Neuronal stem cell (in vitro differentiated cells): Measurements from ENCODE around the gene PAK6.

Experiments
- DNase-seq: peaks from one replicate; pipeline ENCODE4 v3.0.0-alpha.2; 2013; ENCODE audit warnings: low spot score
- H2AFZ ChIP-seq: one replicate; pipeline ENCODE4 v1.6.1; 2013; ENCODE audit warnings: mild to moderate bottlenecking, low read length, inconsistent platforms
- H2AK5ac ChIP-seq: 2 replicates; pipeline ENCODE4 v1.6.1; 2013; ENCODE audit warnings: low read depth, mild to moderate bottlenecking, inconsistent platforms, low read length, moderate library complexity, mixed read lengths
- H2BK120ac ChIP-seq: 2 replicates; pipeline ENCODE4 v1.6.1; 2013; ENCODE audit warnings: low read depth, mild to moderate bottlenecking, inconsistent platforms, low read length, moderate library complexity, mixed read lengths
- H2BK12ac ChIP-seq: one replicate; pipeline ENCODE4 v1.6.1; 2013; ENCODE audit warnings: low read length, inconsistent platforms
- H2BK15ac ChIP-seq: 2 replicates; pipeline ENCODE4 v1.6.1; 2013; ENCODE audit warnings: mild to moderate bottlenecking, low read length, inconsistent platforms, mixed read lengths
- H2BK5ac ChIP-seq: one replicate; pipeline ENCODE4 v1.6.1; 2013; ENCODE audit warnings: inconsistent platforms, mild to moderate bottlenecking, low read length, moderate library complexity
- H3K14ac ChIP-seq: one replicate; pipeline ENCODE4 v1.6.1; 2013; ENCODE audit warnings: low read length, inconsistent platforms
- H3K18ac ChIP-seq: 2 replicates; pipeline ENCODE4 v1.6.1; 2013; ENCODE audit warnings: low read length, inconsistent platforms
- H3K23ac ChIP-seq: 2 replicates; pipeline ENCODE4 v1.6.1; 2013; ENCODE audit warnings: low read depth, mild to moderate bottlenecking, mixed read lengths, low read length, inconsistent platforms; ENCODE audit not compliant: poor library complexity
- H3K27ac ChIP-seq: replicated peaks from 3 replicates; pipeline ENCODE4 v1.5.1; 2013; ENCODE audit warnings: low read length, inconsistent platforms
- H3K27me3 ChIP-seq, 3 experiments: 2 replicates each; pipeline ENCODE4 v1.6.1; 2013; ENCODE audit warnings: low read length in 3 of 3, mild to moderate bottlenecking in 2 of 3, inconsistent platforms in 1 of 3, low read depth in 1 of 3, mixed read lengths in 1 of 3, moderate library complexity in 1 of 3; ENCODE audit not compliant: control insufficient read depth in 3 of 3, insufficient read depth in 3 of 3
- H3K36me3 ChIP-seq, 2 donors: replicated peaks in 1 of 2; 2 replicates each; pipeline ENCODE4 v1.6.1; 2013; ENCODE audit warnings: low read length in 2 of 2; ENCODE audit not compliant: control insufficient read depth in 2 of 2, insufficient read depth in 2 of 2
- H3K4ac ChIP-seq: 2 replicates; pipeline ENCODE4 v1.6.1; 2013; ENCODE audit warnings: inconsistent platforms, mild to moderate bottlenecking, low read length, moderate library complexity
- H3K4me1 ChIP-seq, 2 donors: 1 replicate in 1 of 2; 2 replicates in 1 of 2; pipeline ENCODE4 v1.6.1; 2013; ENCODE audit warnings: low read length in 2 of 2, low read depth in 1 of 2; ENCODE audit not compliant: control insufficient read depth in 2 of 2, insufficient read depth in 1 of 2
- H3K4me2 ChIP-seq: one replicate; pipeline ENCODE4 v1.6.1; 2013; ENCODE audit warnings: mild to moderate bottlenecking, low read length, inconsistent platforms; ENCODE audit not compliant: insufficient read depth, poor library complexity, severe bottlenecking
- H3K4me3 ChIP-seq, 2 donors: 2 replicates each; pipeline ENCODE4 v1.5.1; 2013; ENCODE audit warnings: low read length in 2 of 2, mild to moderate bottlenecking in 2 of 2, inconsistent platforms in 1 of 2, moderate library complexity in 1 of 2
- H3K79me1 ChIP-seq: one replicate; pipeline ENCODE4 v1.6.1; 2013; ENCODE audit warnings: low read depth, mild to moderate bottlenecking, inconsistent platforms, low read length, moderate library complexity
- H3K9ac ChIP-seq: one replicate; pipeline ENCODE4 v1.6.1; 2013; ENCODE audit warnings: mild to moderate bottlenecking, low read depth, low read length, inconsistent platforms; ENCODE audit not compliant: poor library complexity
- H3K9me3 ChIP-seq, 2 donors: replicated peaks in 1 of 2; 2 replicates each; pipeline versions ENCODE3 to v1.6.1; 2013; ENCODE audit warnings: low read length in 2 of 2, mild to moderate bottlenecking in 2 of 2, inconsistent platforms in 1 of 2, low read depth in 1 of 2, mixed read lengths in 1 of 2, moderate library complexity in 1 of 2; ENCODE audit not compliant: control insufficient read depth in 2 of 2, insufficient read depth in 1 of 2
- H4K8ac ChIP-seq: one replicate; pipeline ENCODE4 v1.6.1; 2013; ENCODE audit warnings: low read depth, mild to moderate bottlenecking, inconsistent platforms, low read length, moderate library complexity
- H4K91ac ChIP-seq: one replicate; pipeline ENCODE4 v1.6.1; 2013; ENCODE audit warnings: low read length, low read depth, mild to moderate bottlenecking, inconsistent platforms; ENCODE audit not compliant: poor library complexity
- WGBS, 2 donors: extraction: QIAGEN DNeasy Blood & Tissue Kit; methylation state at CpG; one replicate each; pipeline ENCODE4 v1.1.7; 2013; ENCODE audit warnings: missing lambda C conversion rate in 2 of 2, mixed read lengths in 1 of 2; ENCODE audit not compliant: insufficient read length in 2 of 2, insufficient replicate concordance in 1 of 2; ENCODE audit errors: extremely low coverage in 2 of 2; 5-methylcytosine and 5-hydroxymethylcytosine counted together

The PAK6 gene

GRCh38 chr15:40310993-40311392 is 72.1 kb downstream of the PAK6 start:
- peaks cover 5 to 31% of the 10 kb centered on the region in 2 donors for H3K4me1 ChIP-seq
- no peaks in the 10 kb centered on the region for H3K79me1 ChIP-seq
- H3K27me3 ChIP-seq = peaks cover 0 to 7% (median 6%) of the 10 kb centered on the region in 3 experiments

GRCh38 chr15:40312370-40313158 is 73.7 kb downstream of the PAK6 start:
- no peak overlapping the region for H2AK5ac ChIP-seq
- no peak overlapping the region for H3K4ac ChIP-seq
- no peak overlapping the region for H3K27ac ChIP-seq
- no peak overlapping the region for H3K4me3 ChIP-seq
- no peaks in the 10 kb centered on the region for H3K79me1 ChIP-seq
- H3K18ac ChIP-seq = no peak overlapping the region
- H3K4me1 ChIP-seq = peaks cover 5 to 18% of the 10 kb centered on the region in 2 donors
- no peak overlapping the region for H4K91ac ChIP-seq
- no peak for DNase-seq
- no CpG with 5 or more reads among the region's 10 CpGs for WGBS, 2 donors
- peak overlapping the region; percentile 12 for H3K9ac ChIP-seq
- H2AFZ ChIP-seq = no peak overlapping the region
- no peaks in the 10 kb centered on the region for H3K36me3 ChIP-seq
- no peak overlapping the region for H2BK12ac ChIP-seq
- H3K23ac ChIP-seq = peak overlapping the region; percentile 58
- no peak overlapping the region for H3K14ac ChIP-seq
- H3K27me3 ChIP-seq = peaks cover 0 to 7% (median 6%) of the 10 kb centered on the region in 3 experiments
- no peak overlapping the region for H2BK120ac ChIP-seq
- H2BK5ac ChIP-seq = no peak overlapping the region
- H2BK15ac ChIP-seq = no peak overlapping the region
- H4K8ac ChIP-seq = no peak overlapping the region
- no peak overlapping the region for H3K4me2 ChIP-seq
- H3K9me3 ChIP-seq = no peaks in the 10 kb centered on the region

More at GRCh38 chr15:40310993-40311392, 72.1 kb downstream of the PAK6 start:
- Histone ChIP-seq H3K23ac (no peak overlapping the region), H2BK15ac (no peak overlapping the region), H3K4me2 (no peak overlapping the region), H3K4me3 (no peak overlapping the region), H2AK5ac (no peak overlapping the region), H4K91ac (no peak overlapping the region), H3K9ac (no peak overlapping the region), H4K8ac (no peak overlapping the region), H3K36me3 (no peaks in the 10 kb centered on the region), H3K14ac (no peak overlapping the region), H3K27ac (no peak overlapping the region), H3K18ac (no peak overlapping the region), H3K9me3 (no peaks in the 10 kb centered on the region), H2AFZ (no peak overlapping the region), H2BK5ac (no peak overlapping the region), H2BK12ac (no peak overlapping the region), H3K4ac (no peak overlapping the region), H2BK120ac (no peak overlapping the region)
- WGBS, 2 donors = no CpG with 5 or more reads among the region's 3 CpGs
- DNase-seq = no peak

- Histone ChIP-seq H3K79me1 (no peaks in the 10 kb centered on the region), H2BK12ac (no peak overlapping the region), H3K4me1 (peaks cover 3 to 12% of the 10 kb centered on the region in 2 donors), H2BK15ac (no peak overlapping the region), H3K4ac (no peak overlapping the region), H3K4me3 (peak overlapping the region in 1 of 2 donors; percentile 29), H3K27me3 (peaks cover 0 to 7% (median 6%) of the 10 kb centered on the region in 3 experiments), H3K9ac (no peak overlapping the region), H3K18ac (no peak overlapping the region), H3K27ac (no peak overlapping the region), H2BK120ac (no peak overlapping the region), H3K9me3 (no peaks in the 10 kb centered on the region), H4K91ac (no peak overlapping the region), H3K36me3 (no peaks in the 10 kb centered on the region), H4K8ac (no peak overlapping the region), H3K23ac (no peak overlapping the region), H3K14ac (no peak overlapping the region), H2AFZ (no peak overlapping the region), H2BK5ac (no peak overlapping the region), H2AK5ac (no peak overlapping the region), H3K4me2 (no peak overlapping the region)
- WGBS, 2 donors = no CpG with 5 or more reads among the region's 10 CpGs
- DNase-seq = no peak
Observed at GRCh38 chr15:40313531-40314398, 74.9 kb downstream of the PAK6 start.
